Keratinocyte (primary cell): ENCODE results near the gene AKR1C4. TPM values are rescaled to one million over a fixed set of nuclear protein-coding genes. Genes with fewer than 3 reads are reported as not detected.

Experiments
- DNase-seq: peaks from one replicate; pipeline ENCODE4 v3.0.0-alpha.2; 2011; ENCODE audit warnings: low read depth, missing footprints, low spot score
- FAIRE-seq: peaks from 2 replicates; lab custom pipeline; 2011; peaks lifted over from hg19 to GRCh38; lab: Jason Lieb, UNC
- H2AFZ ChIP-seq: 2 replicates; pipeline ENCODE4 v1.6.0; 2012; ENCODE audit warnings: low read length, control low read depth, inconsistent platforms; ENCODE audit not compliant: control insufficient read depth
- H3K27ac ChIP-seq: 2 replicates; pipeline ENCODE4 v1.5.1; 2011; ENCODE audit warnings: low read length; ENCODE audit not compliant: control insufficient read depth, insufficient read depth
- H3K27me3 ChIP-seq: 3 replicates; pipeline ENCODE4 v1.6.0; 2011; ENCODE audit warnings: low read length; ENCODE audit not compliant: control insufficient read depth, insufficient read depth; ENCODE audit errors: extremely low read depth
- H3K36me3 ChIP-seq, 2 experiments: 2 replicates in 1 of 2; 3 replicates in 1 of 2; pipeline ENCODE4 v1.5.1; 2011; ENCODE audit warnings: low read length in 2 of 2, mild to moderate bottlenecking in 1 of 2; ENCODE audit not compliant: control insufficient read depth in 2 of 2, insufficient read depth in 2 of 2; ENCODE audit errors: extremely low read depth in 1 of 2
- H3K4me1 ChIP-seq: 3 replicates; pipeline ENCODE4 v1.5.1; 2011; ENCODE audit warnings: low read length; ENCODE audit not compliant: control insufficient read depth, insufficient read depth; ENCODE audit errors: extremely low read depth
- H3K4me2 ChIP-seq: 3 replicates; pipeline ENCODE4 v1.6.0; 2011; ENCODE audit warnings: low read depth, low read length; ENCODE audit not compliant: control insufficient read depth, insufficient read depth; ENCODE audit errors: extremely low read depth
- H3K4me3 ChIP-seq, 3 experiments: fragments of 200-600 bp in 1 of 3; sonication (generic) in 1 of 3; 2 replicates in 2 of 3; 3 replicates in 1 of 3; pipeline ENCODE4 v1.5.1; 2011 to 2016; ENCODE audit warnings: low read length in 3 of 3, mild to moderate bottlenecking in 3 of 3, control low read depth in 2 of 3, inconsistent platforms in 1 of 3, low read depth in 1 of 3, mixed read lengths in 1 of 3, mixed run types in 1 of 3, moderate library complexity in 1 of 3; ENCODE audit not compliant: control insufficient read depth in 2 of 3, insufficient read depth in 2 of 3; ENCODE audit errors: extremely low read depth in 1 of 3
- H3K79me2 ChIP-seq: 2 replicates; pipeline ENCODE4 v1.6.0; 2012; ENCODE audit warnings: low read length; ENCODE audit not compliant: control insufficient read depth, insufficient read depth
- H3K9ac ChIP-seq: 3 replicates; pipeline ENCODE4 v1.6.0; 2011; ENCODE audit warnings: low read length; ENCODE audit not compliant: control insufficient read depth, insufficient read depth; ENCODE audit errors: extremely low read depth
- H3K9me1 ChIP-seq: 3 replicates; pipeline ENCODE4 v1.6.0; 2011; ENCODE audit warnings: low read length; ENCODE audit not compliant: control insufficient read depth, insufficient read depth; ENCODE audit errors: extremely low read depth
- H3K9me3 ChIP-seq: 2 replicates; pipeline ENCODE4 v1.5.1; 2012; ENCODE audit warnings: low read depth, low read length; ENCODE audit not compliant: control insufficient read depth
- H4K20me1 ChIP-seq: 3 replicates; pipeline ENCODE4 v1.6.0; 2011; ENCODE audit warnings: low read length; ENCODE audit not compliant: control insufficient read depth, insufficient read depth; ENCODE audit errors: extremely low read depth
- CTCF ChIP-seq, 3 experiments: IDR thresholded peaks in 1 of 3; conservative IDR thresholded peaks in 1 of 3; optimal IDR thresholded peaks in 1 of 3; 2 replicates in 2 of 3; 3 replicates in 1 of 3; pipeline versions ENCODE3 to v1.5.1; 2011; ENCODE audit warnings: low read length in 3 of 3, mild to moderate bottlenecking in 3 of 3, moderate library complexity in 2 of 3, control low read depth in 1 of 3, inconsistent platforms in 1 of 3; ENCODE audit not compliant: insufficient read depth in 2 of 3; ENCODE audit errors: extremely low read depth in 1 of 3
- EZH2 ChIP-seq: IDR thresholded peaks from one replicate; pipeline ENCODE4 v1.6.1; 2012; ENCODE audit warnings: inconsistent platforms, mild to moderate bottlenecking, low read length, moderate library complexity
- dilution Hi-C: fragments of 300-500 bp; cut with MboI; formaldehyde crosslinking; loops from one replicate; pipeline ENCODE4 v1.7.0; 2020; ENCODE audit warnings: low sequenced_read_pairs; ENCODE audit not compliant: extremely low pct_ligation_motif_present
- polyA plus RNA-seq, 5 experiments: library from polyadenylated mRNA; depleted of rRNA in 3 of 5; stranded (reverse) in 3 of 5; stranded (forward) in 1 of 5; unstranded in 1 of 5; fragments of >200 nt; gene quantifications; 1 replicate in 1 of 5; 2 replicates in 3 of 5; 3 replicates in 1 of 5; pipeline versions ENCODE4 v1.2.1 to v1.2.3, GENCODE V29; 2011 to 2012; ENCODE audit warnings: missing spikeins in 2 of 5, low read depth in 1 of 5, low replicate concordance in 1 of 5

AKR1C4 gene
- polyA plus RNA-seq, 1 donor (not counting 4 experiments of a cell fraction or from before 2014, with no cell fraction given), result not detected

GRCh38 chr10:5198386-5198785 is 1.7 kb downstream of the AKR1C4 start:
- peaks cover 3% of the 10 kb centered on the region for H3K27me3 ChIP-seq
- H3K9ac ChIP-seq, result no peak overlapping the region
- no peak overlapping the region for H3K4me2 ChIP-seq
- DNase-seq (no peak), FAIRE-seq (no peak)
- H3K27ac ChIP-seq, result no peak overlapping the region
- no peaks in the 10 kb centered on the region for H3K9me3 ChIP-seq
- H3K4me3 ChIP-seq, result no peak overlapping the region
- H3K4me1 ChIP-seq, result no peaks in the 10 kb centered on the region
- H2AFZ ChIP-seq, result no peak overlapping the region
- H3K79me2 ChIP-seq, result no peaks in the 10 kb centered on the region
- no peak for TF ChIP-seq CTCF (optimal IDR thresholded peaks at IDR 0.05 in 1 of 3, IDR thresholded peaks at IDR 0.05 in 1 of 3, conservative IDR thresholded peaks at IDR 0.05 in 1 of 3; ENCODE audit: extremely low read depth in 1 of 3, insufficient read depth in 2 of 3, low read length in 3 of 3)
- no peak for TF ChIP-seq EZH2
- dilution Hi-C loops, result no loop called here
- no peaks in the 10 kb centered on the region for H3K36me3 ChIP-seq
- H4K20me1 ChIP-seq, result no peaks in the 10 kb centered on the region
- no peaks in the 10 kb centered on the region for H3K9me1 ChIP-seq

- no peaks in the 10 kb centered on the region for H3K4me1 ChIP-seq
- dilution Hi-C loops, result no loop called here
Measured at GRCh38 chr10:5199398-5199797, 2.8 kb downstream of the AKR1C4 start.

More at GRCh38 chr10:5199398-5199797, 2.8 kb downstream of the AKR1C4 start:
- H3K79me2 ChIP-seq, result no peaks in the 10 kb centered on the region
- no peak overlapping the region for H3K27ac ChIP-seq
- H3K27me3 ChIP-seq, result peaks cover 3% of the 10 kb centered on the region
- no peaks in the 10 kb centered on the region for H3K36me3 ChIP-seq
- FAIRE-seq, result no peak
- no peak for DNase-seq
- H4K20me1 ChIP-seq, result no peaks in the 10 kb centered on the region
- H3K9me1 ChIP-seq, result no peaks in the 10 kb centered on the region
- TF ChIP-seq CTCF (optimal IDR thresholded peaks at IDR 0.05 in 1 of 3, IDR thresholded peaks at IDR 0.05 in 1 of 3, conservative IDR thresholded peaks at IDR 0.05 in 1 of 3; ENCODE audit: extremely low read depth in 1 of 3, insufficient read depth in 2 of 3, low read length in 3 of 3) (peak in 2 of 3 experiments; percentile 11 to 16), EZH2 (no peak)
- H3K9ac ChIP-seq, result no peak overlapping the region
- no peak overlapping the region for H3K4me3 ChIP-seq
- no peak overlapping the region for H3K4me2 ChIP-seq
- no peaks in the 10 kb centered on the region for H3K9me3 ChIP-seq
- H2AFZ ChIP-seq, result no peak overlapping the region
